Stomach smooth muscle (tissue), 2 donors: ENCODE data around the gene YKT6.
A peak's percentile ranks its signal among the peaks of the same experiment; 100 is the strongest.

ENCODE experiments used
- H3K27ac ChIP-seq: one replicate; pipeline ENCODE4 v1.7.0; 2013; ENCODE audit warnings: mild to moderate bottlenecking, low read length, inconsistent platforms
- H3K27me3 ChIP-seq, 2 donors: one replicate each; pipeline ENCODE4 v1.7.0; 2013; ENCODE audit warnings: low read length in 2 of 2; ENCODE audit not compliant: insufficient read depth in 2 of 2, control insufficient read depth in 1 of 2
- H3K36me3 ChIP-seq, 2 donors: one replicate each; pipeline ENCODE4 v1.7.0; 2013; ENCODE audit warnings: low read length in 2 of 2; ENCODE audit not compliant: control insufficient read depth in 2 of 2, insufficient read depth in 2 of 2
- H3K4me1 ChIP-seq: one replicate; pipeline ENCODE4 v1.7.0; 2013; ENCODE audit warnings: low read length; ENCODE audit not compliant: control insufficient read depth, insufficient read depth
- H3K4me3 ChIP-seq, 2 donors: one replicate each; pipeline ENCODE4 v1.7.0; 2013; ENCODE audit warnings: low read length in 2 of 2
- H3K9ac ChIP-seq, 2 donors: one replicate each; pipeline ENCODE4 v1.7.0; 2013; ENCODE audit warnings: low read length in 2 of 2, mild to moderate bottlenecking in 1 of 2
- H3K9me3 ChIP-seq, 2 donors: one replicate each; pipeline ENCODE4 v1.7.0; 2013; ENCODE audit warnings: low read length in 2 of 2; ENCODE audit not compliant: control insufficient read depth in 2 of 2
- donor health status: healthy.
- donor health status: Pancreatic carcinoma.

YKT6 gene

DNA sequence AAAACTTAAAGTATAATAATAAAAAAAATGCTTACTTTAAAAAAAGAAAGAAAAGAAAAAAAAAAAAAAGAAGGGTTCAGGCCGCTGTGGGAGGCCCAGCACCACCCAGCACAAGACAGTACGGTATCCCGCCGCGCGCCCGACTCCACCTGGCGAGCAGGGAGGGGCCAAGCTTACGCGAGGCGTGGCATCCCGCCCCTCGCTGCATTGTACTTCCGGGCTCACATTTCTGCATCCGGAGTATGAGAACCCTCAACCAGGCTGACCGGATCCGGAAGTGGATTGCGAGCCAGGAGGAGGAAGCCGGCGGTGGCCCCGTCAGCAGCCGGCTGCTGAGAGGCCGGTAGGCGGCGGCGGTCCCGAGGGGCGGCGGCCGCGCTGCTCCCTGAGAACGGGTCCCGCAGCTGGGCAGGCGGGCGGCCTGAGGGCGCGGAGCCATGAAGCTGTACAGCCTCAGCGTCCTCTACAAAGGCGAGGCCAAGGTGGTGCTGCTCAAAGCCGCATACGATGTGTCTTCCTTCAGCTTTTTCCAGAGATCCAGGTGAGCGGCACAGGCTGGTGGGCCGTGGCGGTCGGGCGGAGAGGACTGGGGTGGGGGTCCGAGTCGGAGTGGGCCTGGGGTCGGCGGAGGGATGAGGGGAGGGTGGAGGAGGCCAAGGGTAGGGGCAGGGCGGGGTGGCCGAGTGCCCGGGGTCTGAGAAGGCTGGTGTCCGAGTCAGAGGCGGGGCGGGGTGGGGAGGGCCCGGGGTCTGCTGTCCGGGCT is at the start of gene YKT6:
YKT6 (plus strand) TSS at position 280 of the 763 bp plus-strand sequence; CDS start at position 438, 158 bp downstream.
- Histone ChIP-seq H3K27me3 (peaks cover 0 to 3% of the 10 kb centered on the region in 2 donors), H3K9me3 (no peaks in the 10 kb centered on the region), H3K36me3 (peaks cover 14% of the 10 kb centered on the region in 2 donors), H3K27ac (peak within 1 kb of the TSS; percentile 24), H3K4me1 (peaks cover 11% of the 10 kb centered on the region), H3K9ac (peak within 1 kb of the TSS; percentile 79 to 88), H3K4me3 (peak within 1 kb of the TSS; percentile 88 to 93)

DNA sequence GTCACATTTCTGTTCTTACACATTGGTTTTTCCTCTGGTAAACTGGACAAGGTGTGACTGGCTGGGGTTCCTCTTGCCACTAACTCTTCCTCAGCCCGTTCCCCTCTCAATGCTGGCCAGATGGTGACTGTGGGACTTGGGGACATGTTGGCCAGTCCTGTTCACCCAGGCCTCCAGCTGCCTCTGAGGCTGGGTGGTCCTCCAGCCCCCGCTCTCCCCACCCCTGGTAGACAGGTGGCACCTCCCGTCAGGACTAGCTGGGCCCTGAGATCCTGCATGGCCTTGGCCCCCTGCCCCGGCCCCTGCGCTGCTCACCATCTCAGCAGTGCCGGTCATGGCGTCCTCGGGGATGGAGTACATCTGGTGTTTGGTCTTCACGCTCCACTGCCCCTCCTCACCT is 48.8 kb upstream of the YKT6 start:
- Histone ChIP-seq H3K4me3 (no peak overlapping the region), H3K36me3 (no peaks in the 10 kb centered on the region)

DNA sequence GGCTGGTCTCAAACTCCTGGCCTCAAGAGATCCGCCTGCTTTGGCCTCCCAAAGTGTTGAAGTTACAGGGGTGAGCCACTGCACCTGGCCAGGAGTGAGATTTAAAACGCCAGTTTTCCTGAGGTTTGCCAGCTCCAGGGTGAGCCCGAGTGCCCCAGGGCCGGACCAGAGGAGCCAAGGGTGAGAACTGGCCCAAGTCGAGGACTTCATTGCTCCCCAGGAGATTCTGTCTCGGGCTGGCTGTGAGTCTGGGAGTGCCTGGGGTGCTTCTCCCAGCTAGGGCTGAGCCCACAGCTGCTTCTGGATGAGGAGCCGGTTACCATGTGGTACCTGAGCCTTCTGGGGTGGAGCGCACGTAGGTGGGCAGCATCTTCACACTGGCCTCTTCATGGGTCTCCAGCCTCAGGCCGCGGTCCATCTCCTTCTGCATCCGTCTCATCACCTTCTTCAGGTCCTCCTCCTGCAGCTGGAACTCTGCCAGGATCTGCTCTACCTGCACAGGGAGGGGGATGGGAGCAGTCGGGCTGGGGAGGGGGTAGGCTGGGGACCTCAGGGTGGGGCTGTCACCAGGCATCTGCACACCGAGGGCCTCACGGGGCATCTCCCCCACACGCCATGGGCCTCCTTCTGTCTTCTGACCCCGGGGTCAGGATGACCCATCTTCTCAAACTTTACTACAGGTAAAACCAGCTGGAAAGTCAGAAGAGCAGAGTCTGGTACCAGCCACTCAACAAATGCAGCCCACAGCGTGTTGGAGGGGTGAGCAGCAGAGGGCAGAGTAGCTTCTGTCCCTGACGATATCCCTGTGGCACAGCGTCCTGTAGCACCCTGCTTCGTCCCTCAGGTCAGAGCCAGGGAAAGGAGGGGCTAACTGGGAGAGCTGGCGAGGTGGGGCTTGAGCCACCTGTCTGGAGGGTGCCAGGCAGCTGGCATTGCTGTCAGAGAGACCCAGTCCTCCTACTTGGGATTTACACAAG is 47.5 kb upstream of the YKT6 start:
- Histone ChIP-seq H3K9ac (no peak overlapping the region), H3K27me3 (no peaks in the 10 kb centered on the region), H3K36me3 (no peaks in the 10 kb centered on the region), H3K27ac (no peak overlapping the region), H3K4me3 (no peak overlapping the region), H3K9me3 (no peaks in the 10 kb centered on the region), H3K4me1 (no peaks in the 10 kb centered on the region)

More for the DNA sequence above, 48.8 kb upstream of the YKT6 start:
- H3K9ac ChIP-seq, result no peak overlapping the region
- no peaks in the 10 kb centered on the region for H3K27me3 ChIP-seq
- H3K9me3 ChIP-seq, result no peaks in the 10 kb centered on the region
- no peaks in the 10 kb centered on the region for H3K4me1 ChIP-seq
- H3K27ac ChIP-seq, result no peak overlapping the region

DNA sequence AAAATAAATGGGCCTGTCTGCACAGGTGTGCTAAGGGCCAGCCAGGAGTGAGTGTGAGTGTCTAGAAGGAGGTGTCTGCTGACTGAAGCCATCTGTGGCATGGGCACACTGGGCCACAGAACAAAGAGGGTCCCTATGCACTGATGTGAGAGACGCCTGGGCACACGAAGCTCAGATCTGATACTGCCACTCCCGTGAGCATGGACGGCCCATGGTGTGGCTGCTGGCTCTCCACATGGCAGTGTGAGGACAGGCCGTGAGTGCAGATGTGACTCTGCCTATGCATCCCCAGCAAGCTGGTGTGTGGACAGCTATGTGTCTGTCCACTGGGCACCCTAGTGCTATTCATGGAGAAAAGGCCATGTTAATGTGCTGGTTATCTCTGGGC is 46.8 kb upstream of the YKT6 start:
- no peaks in the 10 kb centered on the region for H3K27me3 ChIP-seq
- H3K36me3 ChIP-seq, result no peaks in the 10 kb centered on the region
- H3K9ac ChIP-seq, result no peak overlapping the region
- no peak overlapping the region for H3K4me3 ChIP-seq
- H3K9me3 ChIP-seq, result no peaks in the 10 kb centered on the region
- no peaks in the 10 kb centered on the region for H3K4me1 ChIP-seq
- H3K27ac ChIP-seq, result no peak overlapping the region

DNA sequence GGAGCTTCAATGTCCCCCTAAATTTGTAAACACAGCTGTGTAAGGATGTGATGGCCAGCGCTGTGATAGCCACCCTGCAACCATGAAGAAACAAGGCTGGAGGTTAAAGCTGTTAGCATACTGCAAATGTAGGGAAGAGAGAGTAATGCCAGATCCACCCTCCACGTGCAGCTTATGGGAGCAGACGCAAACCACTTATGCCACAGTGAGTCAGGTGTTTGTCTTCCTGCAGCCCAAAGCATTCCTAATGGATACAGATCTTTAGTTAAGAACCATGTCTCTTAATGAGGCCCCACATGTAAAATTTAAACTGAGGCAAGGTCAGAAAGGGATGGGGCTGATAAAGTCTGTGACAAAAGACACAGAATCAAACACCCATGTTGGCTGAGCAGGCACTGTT is 46.1 kb upstream of the YKT6 start:
- Histone ChIP-seq H3K9ac (no peak overlapping the region), H3K27me3 (no peaks in the 10 kb centered on the region), H3K4me1 (no peaks in the 10 kb centered on the region), H3K27ac (no peak overlapping the region), H3K9me3 (no peaks in the 10 kb centered on the region), H3K4me3 (no peak overlapping the region), H3K36me3 (no peaks in the 10 kb centered on the region)

DNA sequence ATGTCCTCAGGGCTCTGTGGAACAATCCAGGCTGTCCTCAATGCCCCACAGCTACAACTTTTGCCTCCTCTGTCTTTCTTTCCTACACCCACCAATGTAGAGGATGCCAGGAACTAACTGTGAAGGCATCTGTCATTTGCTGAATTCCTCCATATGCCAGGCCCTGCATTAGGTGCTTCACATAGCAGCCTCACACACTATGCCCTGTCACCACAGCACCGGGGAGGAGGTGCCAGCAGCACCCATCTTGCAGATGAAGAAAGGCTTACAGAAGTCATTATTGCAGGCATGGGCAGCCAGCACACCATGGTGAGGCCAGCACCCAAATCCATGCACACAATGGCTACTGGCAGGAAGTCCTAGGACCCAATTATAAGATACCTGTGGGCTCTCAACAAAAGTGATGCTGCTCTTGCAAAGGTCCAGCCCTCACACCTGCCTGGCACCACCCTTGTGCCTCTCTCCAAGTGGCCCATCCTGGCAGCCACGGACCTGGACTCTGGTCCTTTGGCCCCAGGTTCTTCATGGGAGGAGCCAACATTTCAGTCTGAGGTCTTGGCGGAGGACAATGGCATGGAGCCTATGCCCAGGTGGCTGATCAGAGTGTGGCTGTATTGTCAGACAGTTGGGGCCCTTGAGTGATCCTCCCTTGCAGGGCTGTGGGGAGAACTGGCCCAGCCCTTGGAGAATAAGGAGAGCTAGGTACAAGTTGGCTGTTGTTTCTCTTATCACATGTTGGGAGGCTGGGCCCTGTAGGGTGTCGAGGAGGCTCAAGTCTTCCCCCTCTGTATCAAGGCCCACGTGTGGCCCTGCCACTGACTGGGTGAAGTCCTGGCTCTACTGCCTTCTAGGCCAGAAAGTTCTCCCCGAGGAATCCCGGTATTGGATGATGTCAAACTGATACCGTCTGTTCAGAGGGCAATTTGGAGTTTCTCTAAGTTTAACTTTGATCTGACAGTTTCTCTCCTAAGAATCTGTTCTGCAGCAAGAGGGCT is 45.3 kb upstream of the YKT6 start:
- H3K4me3 ChIP-seq, result no peak overlapping the region
- no peaks in the 10 kb centered on the region for H3K4me1 ChIP-seq
- H3K36me3 ChIP-seq, result no peaks in the 10 kb centered on the region
- H3K27ac ChIP-seq, result no peak overlapping the region
- no peaks in the 10 kb centered on the region for H3K27me3 ChIP-seq
- no peak overlapping the region for H3K9ac ChIP-seq
- H3K9me3 ChIP-seq, result no peaks in the 10 kb centered on the region

DNA sequence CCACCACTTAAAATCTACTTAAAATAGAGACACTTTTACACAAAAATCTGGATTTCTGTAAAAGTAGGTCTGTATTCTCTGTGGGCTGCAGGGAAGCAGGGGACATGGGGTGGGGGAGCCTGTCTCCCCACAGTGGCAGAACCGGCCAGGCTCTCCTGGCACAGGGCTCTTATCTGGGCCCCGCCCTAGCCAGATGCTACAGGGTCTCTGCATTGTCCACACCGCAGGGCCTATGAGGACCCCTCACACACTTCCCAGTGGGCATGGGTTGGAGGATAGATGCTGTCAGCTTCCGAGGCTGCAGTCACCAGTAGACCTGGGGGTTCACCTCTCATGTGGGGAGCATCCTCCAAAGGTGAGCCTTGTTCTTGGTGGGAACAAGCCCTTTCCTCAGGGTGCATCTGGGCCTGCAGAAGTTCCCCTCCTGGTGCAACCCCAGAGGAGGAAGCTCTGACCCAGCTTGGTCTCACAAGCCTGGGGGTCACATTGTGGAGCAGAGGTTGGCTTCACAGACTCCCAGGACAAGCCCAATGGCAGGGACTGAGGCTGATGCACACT is 44.2 kb upstream of the YKT6 start:
- Histone ChIP-seq H3K9ac (no peak overlapping the region), H3K9me3 (no peaks in the 10 kb centered on the region), H3K4me3 (no peak overlapping the region), H3K36me3 (no peaks in the 10 kb centered on the region), H3K27me3 (no peaks in the 10 kb centered on the region), H3K4me1 (no peaks in the 10 kb centered on the region), H3K27ac (no peak overlapping the region)

DNA sequence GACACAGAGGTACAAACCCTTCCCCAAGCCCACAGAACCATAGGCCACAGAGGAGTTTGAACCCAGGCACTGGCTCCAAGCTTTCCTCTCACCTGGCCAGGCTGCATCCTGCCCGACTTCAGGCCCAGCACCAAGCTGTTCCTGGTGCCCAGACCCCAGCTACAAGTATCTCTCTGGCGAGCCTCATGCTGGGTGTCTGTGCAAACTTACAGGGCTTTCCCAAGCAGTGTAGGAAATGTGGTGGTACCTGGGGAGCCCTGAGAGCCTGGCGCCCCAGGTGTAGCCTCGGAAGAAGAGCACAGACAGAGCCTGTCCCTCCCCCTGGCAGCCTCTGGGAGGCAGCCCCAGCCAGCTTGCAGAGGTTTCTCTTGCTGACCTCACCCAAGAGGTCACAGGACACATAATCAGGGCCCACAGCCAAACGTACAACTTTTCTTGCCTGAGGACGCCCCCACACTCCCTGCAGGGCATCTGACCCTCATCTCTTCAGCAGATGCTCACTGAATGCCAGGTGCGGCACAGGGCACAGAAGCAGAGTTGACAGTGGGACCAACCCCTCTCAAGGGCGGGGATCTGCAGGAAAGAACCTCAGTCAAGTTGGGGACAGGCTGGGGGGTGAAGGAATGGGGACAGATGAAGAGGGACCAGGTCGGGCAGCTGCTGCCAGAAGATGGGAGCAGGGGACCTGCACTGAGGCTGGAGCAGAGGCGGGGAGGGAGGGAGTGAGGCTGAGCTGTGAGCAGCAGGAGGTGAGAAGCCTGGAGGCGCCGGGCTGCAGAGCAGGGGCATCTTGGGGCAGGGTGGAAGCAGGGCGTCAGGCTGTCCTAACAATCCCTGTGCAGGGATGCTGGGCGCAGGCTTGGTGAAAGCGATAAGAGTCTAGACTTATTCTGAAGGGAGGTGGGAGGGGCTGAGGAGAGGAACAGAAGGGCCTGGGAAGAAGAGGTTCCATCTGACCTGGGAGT is 43.4 kb upstream of the YKT6 start:
- Histone ChIP-seq H3K27me3 (no peaks in the 10 kb centered on the region), H3K36me3 (no peaks in the 10 kb centered on the region), H3K4me1 (no peaks in the 10 kb centered on the region), H3K9ac (no peak overlapping the region), H3K27ac (no peak overlapping the region), H3K4me3 (no peak overlapping the region), H3K9me3 (no peaks in the 10 kb centered on the region)

DNA sequence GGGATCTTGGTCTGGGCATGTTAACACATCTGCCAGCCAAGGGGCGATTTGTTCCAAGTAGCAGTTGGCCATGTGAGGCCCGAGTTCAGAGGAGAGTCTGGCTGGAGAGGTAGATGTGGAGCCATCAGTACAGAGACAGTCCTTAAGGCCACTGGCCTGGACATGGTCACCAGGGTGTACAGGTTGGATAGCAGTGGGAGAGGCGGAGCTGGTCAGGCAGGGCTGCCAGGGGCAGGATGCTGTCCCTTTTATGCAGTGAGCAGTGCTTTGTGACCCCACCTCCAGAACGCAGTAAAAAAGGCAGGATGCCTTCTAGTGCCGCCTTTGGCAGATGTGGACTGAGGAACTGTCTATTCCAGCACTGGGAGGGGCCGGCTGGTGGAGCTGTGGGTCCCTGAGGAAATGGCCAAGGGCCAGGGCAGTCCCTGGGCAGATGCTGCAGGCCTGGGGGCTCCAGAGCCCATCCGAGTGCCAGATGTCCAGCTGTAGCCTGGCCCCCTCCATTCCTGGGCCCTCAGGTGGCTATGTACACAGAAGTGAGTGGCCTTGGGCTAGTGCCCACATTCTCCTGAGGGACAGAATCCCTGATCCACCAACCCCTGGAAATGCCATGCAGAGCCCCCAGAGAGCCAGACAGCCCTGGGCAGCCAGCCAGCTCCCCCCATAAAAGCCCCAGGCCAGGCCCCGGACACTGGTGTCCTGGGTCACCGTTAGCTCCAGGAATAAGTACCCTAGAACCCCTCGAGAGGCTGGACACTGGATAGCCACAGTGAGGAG is 42.5 kb upstream of the YKT6 start:
- Histone ChIP-seq H3K4me3 (no peak overlapping the region), H3K4me1 (no peaks in the 10 kb centered on the region), H3K27me3 (peaks cover 0 to 2% of the 10 kb centered on the region in 2 donors), H3K9ac (no peak overlapping the region), H3K27ac (no peak overlapping the region), H3K9me3 (no peaks in the 10 kb centered on the region), H3K36me3 (no peaks in the 10 kb centered on the region)
